WERI-Rb-1 (cell line): ENCODE results near the gene BRD9.

ENCODE experiments used
- DNase-seq: peaks from one replicate; pipeline ENCODE4 v3.0.0-alpha.2; 2020
- H3K27ac ChIP-seq: fragments of 250-450 bp; sonication (Bioruptor Pico); 2 replicates; pipeline ENCODE4 v1.5.1; 2020; ENCODE audit warnings: mild to moderate bottlenecking, moderate library complexity
- H3K27me3 ChIP-seq: fragments of 250-450 bp; sonication (Bioruptor Pico); 2 replicates; pipeline ENCODE4 v1.5.1; 2021; ENCODE audit warnings: mild to moderate bottlenecking, low read depth, moderate library complexity; ENCODE audit not compliant: insufficient read depth, severe bottlenecking
- H3K36me3 ChIP-seq: fragments of 250-450 bp; sonication (Bioruptor Pico); 2 replicates; pipeline ENCODE4 v1.5.1; 2020; ENCODE audit warnings: mild to moderate bottlenecking, moderate library complexity
- H3K4me3 ChIP-seq: 2 replicates; pipeline ENCODE4 v1.5.1; 2011; ENCODE audit warnings: low read depth, mild to moderate bottlenecking, control low read depth, low read length
- H3K9me3 ChIP-seq: fragments of 250-450 bp; sonication (Bioruptor Pico); 2 replicates; pipeline ENCODE4 v1.5.1; 2021; ENCODE audit warnings: mild to moderate bottlenecking, moderate library complexity; ENCODE audit not compliant: severe bottlenecking
- TF ChIP-seq, protein P1 (sequence below): IDR thresholded peaks from 2 replicates; pipeline ENCODE4 v1.5.1; 2011; ENCODE audit warnings: low read depth, mild to moderate bottlenecking, control low read depth, inconsistent platforms, low read length

The BRD9 gene

DNA sequence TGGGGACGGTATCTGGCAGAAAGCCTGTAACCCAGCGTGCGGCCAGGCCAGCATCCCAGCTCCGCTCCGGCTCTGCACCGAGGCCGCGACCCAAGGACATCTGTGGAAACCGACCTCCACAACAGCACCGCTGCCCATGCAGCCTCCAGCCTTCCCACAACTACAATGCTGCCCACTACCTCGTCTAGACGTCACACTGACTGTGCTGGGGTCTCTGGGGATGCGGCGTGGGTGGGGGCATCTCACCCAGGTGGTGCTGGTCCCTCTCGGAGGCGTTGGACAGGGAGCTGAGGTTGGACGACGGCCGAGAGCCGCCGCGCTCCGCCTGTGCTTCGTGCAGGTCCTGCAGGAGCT, 27.5 kb downstream of the BRD9 start:
- Histone ChIP-seq H3K9me3 (no peaks in the 10 kb centered on the region), H3K27ac (no peak overlapping the region), H3K27me3 (no peaks in the 10 kb centered on the region), H3K4me3 (no peak overlapping the region), H3K36me3 (peaks cover 86% of the 10 kb centered on the region)
- DNase-seq: no peak
- TF ChIP-seq, protein P1, sequence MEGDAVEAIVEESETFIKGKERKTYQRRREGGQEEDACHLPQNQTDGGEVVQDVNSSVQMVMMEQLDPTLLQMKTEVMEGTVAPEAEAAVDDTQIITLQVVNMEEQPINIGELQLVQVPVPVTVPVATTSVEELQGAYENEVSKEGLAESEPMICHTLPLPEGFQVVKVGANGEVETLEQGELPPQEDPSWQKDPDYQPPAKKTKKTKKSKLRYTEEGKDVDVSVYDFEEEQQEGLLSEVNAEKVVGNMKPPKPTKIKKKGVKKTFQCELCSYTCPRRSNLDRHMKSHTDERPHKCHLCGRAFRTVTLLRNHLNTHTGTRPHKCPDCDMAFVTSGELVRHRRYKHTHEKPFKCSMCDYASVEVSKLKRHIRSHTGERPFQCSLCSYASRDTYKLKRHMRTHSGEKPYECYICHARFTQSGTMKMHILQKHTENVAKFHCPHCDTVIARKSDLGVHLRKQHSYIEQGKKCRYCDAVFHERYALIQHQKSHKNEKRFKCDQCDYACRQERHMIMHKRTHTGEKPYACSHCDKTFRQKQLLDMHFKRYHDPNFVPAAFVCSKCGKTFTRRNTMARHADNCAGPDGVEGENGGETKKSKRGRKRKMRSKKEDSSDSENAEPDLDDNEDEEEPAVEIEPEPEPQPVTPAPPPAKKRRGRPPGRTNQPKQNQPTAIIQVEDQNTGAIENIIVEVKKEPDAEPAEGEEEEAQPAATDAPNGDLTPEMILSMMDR: no peak

DNA sequence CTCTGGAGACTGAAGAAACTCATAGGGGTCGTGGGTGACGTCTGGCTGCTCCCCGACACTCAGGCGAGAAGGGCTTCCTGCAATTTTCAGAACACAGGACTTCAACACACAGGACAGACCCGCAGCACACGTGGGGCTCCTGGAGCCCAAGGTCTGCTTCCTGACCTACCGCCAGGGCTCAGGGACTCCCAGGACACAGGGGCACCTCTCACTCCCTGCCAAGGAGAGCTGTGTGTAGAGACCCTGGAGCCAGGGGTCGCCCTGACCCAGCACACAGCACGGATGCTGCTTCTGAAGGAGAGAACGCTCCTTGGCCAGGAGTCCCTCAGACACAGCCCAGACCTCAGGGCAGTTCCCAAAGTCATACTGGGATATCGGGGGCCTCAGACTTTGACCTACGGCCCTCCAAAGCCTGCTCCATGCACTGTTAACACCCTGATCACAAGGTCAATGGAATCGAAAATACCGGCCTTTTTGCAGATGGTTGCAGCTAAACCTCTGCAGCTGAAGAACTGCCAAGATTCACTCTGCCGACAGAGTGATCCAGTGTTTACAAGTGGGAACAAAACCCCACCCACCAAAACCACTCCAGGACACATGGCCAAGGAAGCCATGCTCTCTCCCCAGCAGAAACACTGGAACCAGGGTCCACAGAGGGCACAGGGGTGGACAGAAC, 28.0 kb downstream of the BRD9 start:
- Histone ChIP-seq H3K4me3 (no peak overlapping the region), H3K36me3 (peaks cover 81% of the 10 kb centered on the region), H3K27ac (no peak overlapping the region), H3K27me3 (no peaks in the 10 kb centered on the region), H3K9me3 (no peaks in the 10 kb centered on the region)
- no peak for DNase-seq
- TF ChIP-seq, protein P1: no peak

DNA sequence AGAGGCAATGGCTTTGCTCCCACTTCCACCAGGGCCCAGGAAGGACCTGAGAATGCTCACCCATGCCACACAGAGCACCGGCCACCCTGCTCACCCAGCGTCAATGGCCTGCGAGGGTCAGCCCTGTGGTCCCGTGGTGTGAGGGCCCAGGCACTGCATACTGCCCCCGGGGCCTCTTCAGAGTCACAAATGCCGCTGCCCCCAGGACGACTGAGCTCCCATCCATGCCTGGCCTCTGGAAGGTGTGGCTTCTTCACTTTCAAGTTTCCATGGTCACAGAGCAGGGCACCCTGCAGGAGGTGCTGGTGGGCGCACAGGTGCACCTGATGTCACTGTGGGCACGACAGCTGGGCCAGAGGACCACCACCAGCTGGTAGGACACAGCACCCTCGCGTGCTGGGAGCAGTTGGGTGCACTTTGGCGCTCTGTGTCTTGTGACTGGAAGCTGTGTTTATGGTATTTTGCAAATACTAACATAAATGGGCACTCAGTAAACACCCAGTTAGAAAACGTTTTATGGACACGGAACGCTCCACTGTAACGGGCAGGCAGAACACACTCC, 29.3 kb downstream of the BRD9 start:
- TF ChIP-seq, protein P1: no peak; the same call in 1 of the 2 replicates
- H3K27ac ChIP-seq: no peak overlapping the region
- no peak for DNase-seq
- H3K36me3 ChIP-seq: peaks cover 68% of the 10 kb centered on the region
- no peak overlapping the region for H3K4me3 ChIP-seq
- no peaks in the 10 kb centered on the region for H3K9me3 ChIP-seq
- no peaks in the 10 kb centered on the region for H3K27me3 ChIP-seq

DNA sequence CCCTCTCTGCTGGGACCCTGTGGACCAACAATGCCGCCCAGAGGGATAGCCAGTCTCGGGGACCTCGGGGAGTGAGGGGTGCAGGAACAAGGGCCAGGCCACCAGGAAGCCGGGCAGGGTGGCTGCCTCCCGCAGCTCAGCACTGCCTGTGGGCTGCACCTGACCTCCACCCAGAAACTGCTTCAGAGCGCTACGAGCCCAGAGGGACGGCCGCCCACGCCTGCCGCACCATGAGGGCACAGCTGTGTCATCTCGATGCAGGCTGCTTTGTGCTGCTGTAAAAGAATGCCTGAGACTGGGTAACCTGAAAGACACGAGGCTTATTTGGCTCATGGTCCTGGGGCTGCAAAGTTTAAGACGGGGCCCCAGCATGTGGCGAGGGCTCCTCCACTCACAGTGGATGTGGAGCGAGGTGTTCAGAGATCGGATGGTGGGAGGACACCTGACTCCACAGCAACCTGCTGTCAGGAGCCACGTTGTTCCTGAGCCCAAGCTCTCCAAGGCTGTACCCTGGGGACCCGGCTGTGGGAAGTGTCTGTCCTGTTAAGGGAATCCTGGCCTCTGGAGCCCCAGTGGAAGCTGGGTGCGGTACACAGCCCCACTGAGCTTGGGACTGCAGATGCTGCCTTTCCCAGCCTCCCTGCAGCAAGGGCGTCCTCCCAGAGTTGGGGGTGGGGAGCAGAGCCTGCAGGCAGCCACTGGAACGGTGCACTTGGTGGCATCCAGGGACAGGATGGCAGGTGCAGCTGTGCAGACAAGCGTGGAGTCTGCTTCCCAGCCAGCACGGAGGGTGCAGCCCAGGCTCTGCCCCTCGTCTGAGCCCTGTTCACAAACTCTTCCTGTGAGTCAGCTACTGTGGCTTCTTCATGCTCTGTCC, 30.0 kb downstream of the BRD9 start:
- no peak overlapping the region for H3K4me3 ChIP-seq
- H3K9me3 ChIP-seq: no peaks in the 10 kb centered on the region
- TF ChIP-seq, protein P1: no peak
- no peak for DNase-seq
- peaks cover 60% of the 10 kb centered on the region for H3K36me3 ChIP-seq
- H3K27ac ChIP-seq: no peak overlapping the region
- no peaks in the 10 kb centered on the region for H3K27me3 ChIP-seq

DNA sequence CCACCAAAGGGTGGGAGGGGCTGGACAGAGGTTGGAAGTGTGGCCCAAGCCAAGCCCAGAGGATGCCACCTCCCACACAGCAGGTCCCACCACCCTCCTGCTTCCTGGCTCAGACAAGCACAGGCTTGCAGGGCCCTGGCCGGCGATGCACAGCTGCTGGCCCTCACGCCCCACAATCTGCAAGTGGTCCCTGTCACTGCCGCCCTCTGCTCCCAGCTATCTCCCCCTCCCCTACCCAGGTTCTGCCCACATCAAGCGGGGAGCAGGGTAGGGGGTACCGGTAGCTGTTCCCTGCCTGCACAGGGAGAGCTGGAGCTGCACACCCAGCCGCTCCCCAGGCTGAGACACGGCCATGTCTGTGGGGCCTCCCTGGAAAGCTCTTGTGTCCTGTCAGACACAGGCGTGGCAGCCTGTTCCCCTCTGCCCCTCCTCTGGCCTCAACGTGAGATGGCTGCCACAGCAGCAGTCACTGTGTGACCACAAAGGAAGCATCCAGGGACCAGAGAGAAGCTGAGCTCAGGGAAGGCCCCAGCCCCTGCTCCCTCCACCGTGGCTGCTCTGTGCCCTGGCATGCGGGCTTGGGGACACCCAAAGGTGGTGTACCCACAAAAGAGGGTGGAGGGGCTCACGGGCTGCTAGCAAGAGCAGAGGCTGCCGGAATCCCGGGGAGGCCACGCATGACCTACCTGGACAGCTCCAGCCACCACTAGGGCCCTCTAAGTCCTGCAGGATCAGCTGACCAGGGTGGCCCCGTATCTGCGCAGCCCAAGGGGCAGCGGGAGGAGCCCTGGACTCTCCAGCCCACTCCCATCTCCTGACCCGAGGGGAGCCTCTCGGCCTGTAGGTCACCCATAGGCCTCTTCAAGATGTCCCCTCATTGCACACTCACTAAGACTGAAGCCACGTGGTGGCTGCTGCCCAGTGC, 30.9 kb downstream of the BRD9 start:
- Histone ChIP-seq H3K27ac (no peak overlapping the region), H3K4me3 (no peak overlapping the region), H3K36me3 (peaks cover 51% of the 10 kb centered on the region), H3K9me3 (no peaks in the 10 kb centered on the region), H3K27me3 (no peaks in the 10 kb centered on the region)
- no peak for DNase-seq
- TF ChIP-seq, protein P1: no peak
